ENCODE results near the gene AARS2. TPM values are rescaled to one million over a fixed set of nuclear protein-coding genes. Genes with fewer than 3 reads are reported as not detected.
A peak's percentile ranks its signal among the peaks of the same experiment; 100 is the strongest.
"Not testable (repeated sequence)": the region's sequence is repeated elsewhere in the genome, so short reads cannot be mapped to it uniquely, and the experiment has no call there.

AARS2 gene
- total RNA-seq, 2 donors from 2014 or later: 6.0 to 8.8 TPM

GRCh38 chr6:44353336-44353735 is 40.2 kb upstream of the AARS2 start:
- Histone ChIP-seq H3K9me3 (no peaks in the 10 kb centered on the region), H3K27me3 (replicated peaks; ENCODE audit: insufficient read depth) (no peaks in the 10 kb centered on the region), H3K4me1 (ENCODE audit: control insufficient read depth in 1 of 2, low read depth in 2 of 2) (no peaks in the 10 kb centered on the region), H3K27ac (no peak overlapping the region), H3K36me3 (no peaks in the 10 kb centered on the region), H3K4me3 (no peak overlapping the region)
- TF ChIP-seq, protein P1, sequence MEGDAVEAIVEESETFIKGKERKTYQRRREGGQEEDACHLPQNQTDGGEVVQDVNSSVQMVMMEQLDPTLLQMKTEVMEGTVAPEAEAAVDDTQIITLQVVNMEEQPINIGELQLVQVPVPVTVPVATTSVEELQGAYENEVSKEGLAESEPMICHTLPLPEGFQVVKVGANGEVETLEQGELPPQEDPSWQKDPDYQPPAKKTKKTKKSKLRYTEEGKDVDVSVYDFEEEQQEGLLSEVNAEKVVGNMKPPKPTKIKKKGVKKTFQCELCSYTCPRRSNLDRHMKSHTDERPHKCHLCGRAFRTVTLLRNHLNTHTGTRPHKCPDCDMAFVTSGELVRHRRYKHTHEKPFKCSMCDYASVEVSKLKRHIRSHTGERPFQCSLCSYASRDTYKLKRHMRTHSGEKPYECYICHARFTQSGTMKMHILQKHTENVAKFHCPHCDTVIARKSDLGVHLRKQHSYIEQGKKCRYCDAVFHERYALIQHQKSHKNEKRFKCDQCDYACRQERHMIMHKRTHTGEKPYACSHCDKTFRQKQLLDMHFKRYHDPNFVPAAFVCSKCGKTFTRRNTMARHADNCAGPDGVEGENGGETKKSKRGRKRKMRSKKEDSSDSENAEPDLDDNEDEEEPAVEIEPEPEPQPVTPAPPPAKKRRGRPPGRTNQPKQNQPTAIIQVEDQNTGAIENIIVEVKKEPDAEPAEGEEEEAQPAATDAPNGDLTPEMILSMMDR (IDR thresholded peaks at IDR 0.05): no peak
- no peak for ATAC-seq (ENCODE audit: insufficient number of reproducible peaks, low FRiP score, low read depth)
- DNase-seq (ENCODE audit: low spot score): no peak

GRCh38 chr6:44352259-44352658 is 39.1 kb upstream of the AARS2 start:
- Histone ChIP-seq H3K27me3 (replicated peaks; ENCODE audit: insufficient read depth) (no peaks in the 10 kb centered on the region), H3K4me3 (no peak overlapping the region), H3K4me1 (ENCODE audit: control insufficient read depth in 1 of 2, low read depth in 2 of 2) (no peaks in the 10 kb centered on the region), H3K36me3 (no peaks in the 10 kb centered on the region), H3K27ac (no peak overlapping the region), H3K9me3 (no peaks in the 10 kb centered on the region)
- TF ChIP-seq, protein P1 (IDR thresholded peaks at IDR 0.05): no peak
- DNase-seq (ENCODE audit: low spot score) (no peak), ATAC-seq (ENCODE audit: insufficient number of reproducible peaks, low FRiP score, low read depth) (no peak)

GRCh38 chr6:44350650-44350994 is 37.5 kb upstream of the AARS2 start:
- not testable (repeated sequence) for H3K4me1 ChIP-seq (ENCODE audit: control insufficient read depth in 1 of 2, low read depth in 2 of 2); H3K27me3 ChIP-seq (replicated peaks; ENCODE audit: insufficient read depth); H3K9me3 ChIP-seq; H3K4me3 ChIP-seq; H3K27ac ChIP-seq; DNase-seq (ENCODE audit: low spot score); H3K36me3 ChIP-seq; ATAC-seq (ENCODE audit: insufficient number of reproducible peaks, low FRiP score, low read depth)

DNA sequence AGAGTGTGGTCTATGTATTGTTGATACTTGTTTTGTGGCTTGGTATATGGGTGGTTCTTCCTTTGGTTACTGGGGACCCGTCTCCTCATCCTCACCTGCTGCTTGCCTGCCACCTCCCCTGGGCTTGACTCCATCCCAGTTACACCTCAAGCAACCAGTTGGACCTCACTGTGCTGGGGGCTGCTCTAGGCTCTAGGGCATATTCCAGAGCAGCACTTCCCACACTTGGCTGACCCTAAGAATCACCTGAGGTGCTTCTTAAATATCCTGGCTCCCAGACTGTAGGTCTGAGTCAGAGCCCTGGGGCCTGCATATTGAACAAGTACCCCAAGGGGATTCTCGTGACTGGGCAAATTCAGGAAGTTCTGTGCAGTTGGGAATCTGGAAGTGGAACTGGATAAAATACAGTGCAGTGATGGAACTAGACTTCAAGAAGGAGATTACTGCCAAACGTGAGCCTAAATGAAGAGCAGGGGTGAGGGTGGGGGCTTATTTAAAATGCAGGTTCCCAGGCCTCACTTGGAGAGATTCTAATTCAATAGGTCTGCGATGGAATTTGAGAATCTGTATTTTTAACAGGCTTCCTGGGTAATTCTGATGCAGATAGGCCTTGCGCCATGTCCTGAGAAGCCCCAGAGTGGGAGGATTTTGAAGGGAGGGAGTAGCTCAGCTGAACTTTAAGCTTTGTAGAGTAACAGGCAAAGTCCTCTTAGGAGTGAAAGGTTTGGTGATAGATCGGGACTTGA is 36.9 kb upstream of the AARS2 start:
- Histone ChIP-seq H3K27me3 (replicated peaks; ENCODE audit: insufficient read depth) (no peaks in the 10 kb centered on the region), H3K4me3 (no peak overlapping the region), H3K36me3 (no peaks in the 10 kb centered on the region), H3K27ac (no peak overlapping the region), H3K4me1 (ENCODE audit: control insufficient read depth in 1 of 2, low read depth in 2 of 2) (no peaks in the 10 kb centered on the region), H3K9me3 (no peaks in the 10 kb centered on the region)
- TF ChIP-seq, protein P1 (IDR thresholded peaks at IDR 0.05): no peak
- ATAC-seq (ENCODE audit: insufficient number of reproducible peaks, low FRiP score, low read depth) (no peak), DNase-seq (ENCODE audit: low spot score) (no peak)

- not testable (repeated sequence) for H3K4me3 ChIP-seq; DNase-seq (ENCODE audit: low spot score); H3K9me3 ChIP-seq; H3K27ac ChIP-seq; H3K36me3 ChIP-seq; ATAC-seq (ENCODE audit: insufficient number of reproducible peaks, low FRiP score, low read depth); H3K27me3 ChIP-seq (replicated peaks; ENCODE audit: insufficient read depth)
- peaks cover 4 to 10% of the 10 kb centered on the region in 2 donors for H3K4me1 ChIP-seq (ENCODE audit: control insufficient read depth in 1 of 2, low read depth in 2 of 2)
Observed at GRCh38 chr6:44346818-44347217, 33.7 kb upstream of the AARS2 start.

GRCh38 chr6:44342489-44342888 is 29.3 kb upstream of the AARS2 start, which contains the start of gene SPATS1:
Gene SPATS1 (plus strand): TSS chr6:44342650. CDS start chr6:44343096, 446 bp downstream.
- H3K27me3 ChIP-seq (replicated peaks; ENCODE audit: insufficient read depth): peaks cover 9% of the 10 kb centered on the region
- H3K4me3 ChIP-seq: peak within 1 kb of the TSS; percentile 62
- no peak for DNase-seq (ENCODE audit: low spot score)
- H3K36me3 ChIP-seq: no peaks in the 10 kb centered on the region
- TF ChIP-seq, protein P1 (IDR thresholded peaks at IDR 0.05): no peak
- no peaks in the 10 kb centered on the region for H3K9me3 ChIP-seq
- H3K4me1 ChIP-seq (ENCODE audit: control insufficient read depth in 1 of 2, low read depth in 2 of 2): peaks cover 4 to 25% of the 10 kb centered on the region in 2 donors
- no peak for ATAC-seq (ENCODE audit: insufficient number of reproducible peaks, low FRiP score, low read depth)
- H3K27ac ChIP-seq: no peak within 1 kb of the TSS

Data from thoracic aorta (tissue), 2 donors.